ENCODE measurements around the gene MEIOB.

The MEIOB gene

GRCh38 chr16:1828645-1829410 is 43.1 kb downstream of the MEIOB start:
- peak; percentile 19 for DNase-seq

DNA sequence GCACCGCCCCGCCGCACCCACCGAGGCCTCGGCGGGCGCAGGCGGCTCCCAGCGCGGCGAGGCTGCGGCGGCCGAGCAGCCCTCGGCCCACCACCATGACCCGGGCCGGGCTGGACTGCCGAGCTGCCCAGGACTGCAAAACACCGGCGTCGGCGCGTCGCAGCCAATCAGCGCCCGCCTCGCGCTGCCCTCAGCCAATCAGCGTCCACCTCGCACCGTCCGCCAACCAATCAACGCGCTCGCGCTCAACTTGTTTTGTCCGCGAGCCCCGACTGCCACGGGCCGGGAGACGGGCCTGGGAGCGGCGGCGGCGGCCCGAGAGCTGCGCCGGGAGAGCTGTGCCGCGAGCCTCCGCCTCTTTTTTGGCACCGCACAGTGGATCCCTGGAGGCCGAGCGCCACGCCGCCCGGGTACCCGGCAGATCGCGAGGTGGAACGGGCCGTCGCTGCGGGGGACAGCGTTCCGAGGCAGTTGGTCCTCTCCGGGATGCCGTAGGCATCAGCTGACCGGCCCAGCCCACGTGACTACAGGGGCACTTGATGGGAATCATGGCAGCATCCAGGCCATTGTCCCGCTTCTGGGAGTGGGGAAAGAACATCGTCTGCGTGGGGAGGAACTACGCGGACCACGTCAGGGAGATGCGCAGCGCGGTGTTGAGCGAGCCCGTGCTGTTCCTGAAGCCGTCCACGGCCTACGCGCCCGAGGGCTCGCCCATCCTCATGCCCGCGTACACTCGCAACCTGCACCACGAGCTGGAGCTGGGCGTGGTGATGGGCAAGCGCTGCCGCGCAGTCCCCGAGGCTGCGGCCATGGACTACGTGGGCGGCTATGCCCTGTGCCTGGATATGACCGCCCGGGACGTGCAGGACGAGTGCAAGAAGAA is 45.0 kb downstream of the MEIOB start, which contains the start of the genes FAHD1 and HAGH:
FAHD1 (plus strand) TSS at position 516 of the 883 bp plus-strand sequence; CDS start at position 549, 33 bp downstream.
HAGH (minus strand) TSS at position 135 of the 883 bp plus-strand sequence; CDS start at position 97, 38 bp downstream.
- DNase-seq = peak; percentile 96

- DNase-seq = peak; percentile 81
These were observed 45.9 kb downstream of the MEIOB start for GRCh38 chr16:1825864-1826690.

GRCh38 chr16:1825381-1825863 is 46.5 kb downstream of the MEIOB start:
- DNase-seq = no peak

GRCh38 chr16:1823821-1824220 is 48.1 kb downstream of the MEIOB start:
- DNase-seq = peak; percentile 91

- no peak for DNase-seq
These were observed 49.2 kb downstream of the MEIOB start for GRCh38 chr16:1822801-1823200.

GRCh38 chr16:1821861-1822611 is 49.9 kb downstream of the MEIOB start:
- no peak for DNase-seq

- no peak for DNase-seq
These were observed 51.0 kb downstream of the MEIOB start for GRCh38 chr16:1820946-1821290.

DNA sequence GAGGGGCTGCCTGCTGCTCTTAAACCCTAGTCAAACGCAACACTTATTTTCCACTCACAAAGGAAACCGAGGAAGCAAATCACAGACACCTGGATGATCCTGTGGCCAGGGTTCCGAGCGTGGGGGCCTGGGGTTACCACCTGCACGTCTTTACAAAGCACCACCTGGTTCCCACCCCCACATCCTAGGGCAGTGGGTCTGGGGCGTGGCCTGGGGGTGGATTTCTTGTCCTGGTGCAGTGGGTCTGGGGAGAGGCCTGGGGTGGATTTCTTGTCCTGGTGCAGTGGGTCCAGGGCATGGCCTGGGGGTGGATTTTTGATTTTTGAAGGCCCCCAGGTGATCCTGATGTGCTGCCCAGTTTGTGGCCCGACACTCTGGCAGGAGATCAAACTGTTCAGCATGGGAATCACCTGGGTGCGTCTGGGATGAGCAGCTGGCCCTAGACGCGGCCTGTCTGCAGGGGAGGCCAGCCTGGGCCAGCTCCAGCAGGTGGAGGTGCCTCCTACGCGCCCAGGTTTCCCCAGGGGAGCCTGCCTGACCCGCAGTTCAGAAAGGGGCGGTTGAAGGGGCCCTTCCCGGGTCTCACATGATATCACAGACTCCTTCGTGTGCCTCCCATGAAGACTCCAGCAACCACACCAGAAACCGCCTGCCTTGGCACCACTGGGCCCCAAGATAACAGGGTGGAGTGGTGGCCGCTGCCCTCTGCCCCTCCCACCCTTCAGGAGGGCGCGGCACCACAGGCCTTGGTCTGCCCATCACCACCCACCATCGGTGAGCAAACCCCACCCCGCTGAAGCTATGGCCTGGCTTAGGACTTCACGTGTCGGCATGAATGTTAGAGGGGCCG is 51.6 kb downstream of the MEIOB start:
- peak; percentile 95 for DNase-seq

- no peak for DNase-seq
These were observed 52.4 kb downstream of the MEIOB start for GRCh38 chr16:1819611-1820010.

DNA sequence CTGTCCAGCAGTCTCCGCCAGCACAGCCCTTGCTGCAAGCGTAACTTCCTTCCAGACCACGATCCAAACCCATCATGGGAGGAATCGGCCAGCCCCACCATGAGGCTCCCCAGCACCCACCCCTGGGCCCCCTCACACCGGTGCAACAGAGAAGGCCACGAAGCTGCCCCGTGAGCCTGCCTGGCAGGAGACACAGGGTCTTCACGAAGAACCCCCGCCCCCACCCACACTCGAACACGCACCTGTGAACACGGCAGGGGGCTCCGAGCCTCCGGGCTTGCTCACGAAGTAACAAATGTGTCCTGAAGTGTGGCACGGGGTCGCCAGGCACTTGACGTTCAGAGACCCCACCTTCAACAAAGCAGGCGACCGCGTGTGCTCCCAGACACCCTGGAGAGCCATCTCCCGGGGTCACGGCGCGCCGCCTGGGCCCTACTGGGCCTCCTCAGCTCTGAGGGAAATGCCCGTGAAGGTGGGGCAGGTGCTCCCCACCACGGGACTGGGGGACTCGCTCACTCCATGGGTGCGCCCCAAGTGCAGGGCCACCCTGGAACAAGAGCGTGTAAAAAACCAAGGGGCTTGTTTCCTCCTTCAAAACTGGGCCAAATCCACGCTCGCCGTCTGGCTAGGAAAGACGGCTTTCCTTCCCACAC is 53.0 kb downstream of the MEIOB start:
- no peak for DNase-seq

- no peak for DNase-seq
These were observed 53.6 kb downstream of the MEIOB start for GRCh38 chr16:1818204-1818872.

DNA sequence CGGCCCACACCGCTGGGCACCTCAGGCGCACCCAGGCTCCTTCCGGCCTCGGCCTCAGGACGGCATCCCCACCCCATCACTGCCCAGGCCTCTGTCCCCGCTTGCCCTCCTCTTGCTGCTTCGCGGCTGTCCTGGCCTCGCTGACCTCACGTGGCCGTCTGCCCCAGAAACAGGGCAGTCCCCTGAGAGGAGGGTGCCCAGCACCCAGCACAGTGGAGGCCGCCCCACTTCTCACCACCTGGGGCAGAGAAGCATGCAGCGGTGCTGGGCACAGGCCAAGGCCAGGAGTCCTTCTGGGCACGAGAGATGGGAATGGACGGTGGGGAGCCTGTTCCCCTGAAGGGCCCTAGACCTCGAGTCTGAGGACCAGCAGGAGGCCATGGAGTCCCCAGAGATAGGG is 54.2 kb downstream of the MEIOB start:
- no peak for DNase-seq

- DNase-seq = no peak
These were observed 54.7 kb downstream of the MEIOB start for GRCh38 chr16:1817276-1817589.

DNA sequence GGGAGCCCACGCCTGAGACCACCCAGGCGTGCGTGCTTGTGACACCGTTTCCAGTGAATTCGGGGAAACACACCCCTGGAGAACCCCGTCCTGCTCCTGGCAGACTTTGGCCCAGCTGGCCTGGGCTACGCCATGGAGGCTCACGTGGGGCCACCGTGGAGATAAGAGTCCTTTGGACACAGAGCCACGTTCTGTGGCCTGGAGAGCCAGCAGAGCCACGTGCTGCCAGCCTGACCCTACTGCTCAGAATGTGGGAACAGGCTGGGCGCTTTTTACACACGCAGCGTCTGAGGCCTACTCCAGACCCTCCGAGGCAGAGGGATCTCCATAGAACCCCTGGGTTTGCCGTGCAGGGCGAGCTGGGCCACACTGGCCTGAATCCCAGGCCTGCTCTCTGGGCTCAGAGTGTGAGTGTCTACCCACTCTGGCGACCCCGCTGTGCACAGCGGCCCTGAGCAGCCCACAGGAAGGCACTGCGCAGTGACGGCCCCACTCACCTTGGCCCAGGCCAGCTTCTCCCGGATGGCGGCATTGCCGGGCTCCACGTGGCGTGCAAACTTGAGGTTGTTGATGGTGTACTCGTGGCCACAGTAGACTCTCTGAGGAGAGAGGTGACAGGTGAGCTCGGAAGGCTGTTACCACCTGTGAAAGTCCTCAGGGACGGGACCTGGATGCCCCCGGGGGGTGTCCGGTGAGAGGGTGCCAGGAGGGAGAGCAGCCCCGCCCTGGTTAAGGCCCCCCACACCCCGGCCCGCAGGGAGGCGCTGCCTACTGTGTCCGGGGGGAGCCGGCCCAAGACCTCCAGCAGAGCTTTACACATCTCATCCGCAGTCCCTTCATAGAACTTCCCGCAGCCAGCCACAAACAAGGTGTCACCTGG is 55.3 kb downstream of the MEIOB start:
- DNase-seq = no peak

DNA sequence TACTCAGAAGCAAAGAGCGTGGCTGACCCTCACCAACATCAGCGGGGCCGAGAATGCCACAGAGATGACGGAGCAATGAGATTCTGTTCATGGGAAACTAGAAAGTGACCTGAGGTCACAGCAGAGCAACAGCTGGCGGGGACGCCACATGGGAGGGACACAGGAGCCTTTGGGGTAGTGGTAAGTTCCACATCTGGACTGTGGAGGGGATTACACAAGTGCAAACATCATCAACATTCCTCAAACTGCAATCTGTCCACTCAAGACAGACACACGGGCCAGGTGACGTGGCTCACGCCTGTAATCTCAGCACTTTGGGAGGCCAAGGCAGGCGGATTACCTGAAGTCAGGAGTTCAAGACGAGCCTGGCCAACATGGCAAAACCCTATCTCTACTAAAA is 56.5 kb downstream of the MEIOB start:
- no peak for DNase-seq

- DNase-seq = peak; percentile 91
These were observed 59.2 kb downstream of the MEIOB start for GRCh38 chr16:1812732-1813163.

DNA sequence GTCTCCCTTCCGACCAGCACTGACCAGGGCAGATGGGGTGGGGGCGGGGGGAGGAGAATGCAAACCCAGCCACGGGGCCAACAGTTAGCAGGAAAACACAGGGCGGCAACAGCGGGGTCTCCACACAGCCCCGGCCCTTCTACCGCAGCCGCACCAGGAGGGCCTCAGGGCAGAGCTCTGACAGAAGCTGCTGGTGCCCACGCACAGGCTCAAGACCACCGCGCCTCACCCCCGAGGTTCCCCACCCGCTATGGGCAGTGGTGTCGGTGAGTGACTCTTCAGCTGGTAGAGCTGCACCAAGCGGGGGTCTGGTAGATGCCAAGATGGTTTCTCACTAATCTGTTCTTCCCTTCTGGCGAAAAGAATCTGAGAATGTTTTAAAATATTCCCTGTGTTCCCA is 61.4 kb downstream of the MEIOB start:
- no peak for DNase-seq

DNA sequence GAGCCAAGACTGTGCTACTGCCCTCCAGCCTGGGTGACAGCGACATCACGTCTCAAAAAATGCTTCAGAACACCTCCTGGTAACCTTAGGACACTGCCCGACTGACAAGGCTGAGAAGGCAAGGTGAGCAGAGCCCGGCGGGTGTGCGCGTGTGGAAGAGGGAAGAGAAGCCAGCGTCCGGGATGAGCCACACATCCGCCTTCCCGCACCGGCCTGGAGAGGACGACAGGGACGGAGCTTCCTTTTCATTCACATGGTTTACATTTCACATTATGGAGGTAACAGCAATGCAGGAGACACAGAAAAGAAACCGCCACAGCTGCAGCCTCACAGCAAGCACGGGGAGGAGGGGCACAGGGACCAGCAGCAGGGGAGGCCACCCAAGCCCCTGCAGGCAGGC is 61.9 kb downstream of the MEIOB start:
- DNase-seq = no peak
